HepG2 (cell line): ENCODE data around the gene MCMBP. TPM values are rescaled to one million over a fixed set of nuclear protein-coding genes. Genes with fewer than 3 reads are reported as not detected.

Source experiments
- ATAC-seq: fragments of 200-7000 bp; cut with Tn5 transposase; 3 replicates; pipeline ENCODE4 v1.9.1; 2020; ENCODE audit warnings: mild to moderate bottlenecking, moderate library complexity
- BruUV-seq: library from RNA; stranded (reverse); fragments of 400-500 nt; replicated peaks from 2 replicates; lab custom pipeline; 2021; lab: Mats Ljungman, UMichigan
- CTCF ChIA-PET: fragments of 300-600 bp; formaldehyde crosslinking; extraction: SDS; loops from one replicate; lab custom pipeline; 2021; ENCODE audit warnings: low total read pairs, inconsistent platforms, low intra/inter-chr PET ratio; lab: Yijun Ruan, JAX
- POLR2A ChIA-PET: fragments of 350-600 bp; sonication (Branson Sonifier 250); formaldehyde crosslinking; loops from one replicate; lab custom pipeline; 2020; ENCODE audit warnings: antibody characterized with exemption, inconsistent platforms; lab: Yijun Ruan, JAX
- DNase-seq: peaks from one replicate; pipeline ENCODE4 v3.0.0-alpha.2; 2015; ENCODE audit warnings: low spot score
- FAIRE-seq: peaks from 3 replicates; lab custom pipeline; 2011; peaks lifted over from hg19 to GRCh38; lab: Jason Lieb, UNC
- H2AFZ ChIP-seq: one replicate; pipeline ENCODE4 v1.6.1; 2011; ENCODE audit warnings: low read length, inconsistent platforms
- H3K27ac ChIP-seq: fragments of 300-600 bp; 3 replicates; pipeline ENCODE4 v1.8.0; 2011; ENCODE audit warnings: mixed run types, mild to moderate bottlenecking, mixed read lengths, low read length, inconsistent platforms; ENCODE audit not compliant: insufficient read depth; ENCODE audit errors: extremely low read length
- H3K27me3 ChIP-seq, 2 experiments: fragments of 200-600 bp in 1 of 2; 2 replicates in 1 of 2; 3 replicates in 1 of 2; pipeline versions ENCODE4 v1.6.0 to v1.8.0; 2011; ENCODE audit warnings: low read length in 2 of 2, mild to moderate bottlenecking in 2 of 2, moderate library complexity in 2 of 2, inconsistent platforms in 1 of 2; ENCODE audit not compliant: insufficient read depth in 2 of 2, control insufficient read depth in 1 of 2
- H3K36me3 ChIP-seq, 2 experiments: fragments of 200-600 bp in 1 of 2; replicated peaks in 1 of 2; 2 replicates in 1 of 2; 3 replicates in 1 of 2; pipeline versions ENCODE4 v1.5.1 to v1.8.0; 2011; ENCODE audit warnings: low read length in 2 of 2, inconsistent platforms in 1 of 2; ENCODE audit not compliant: insufficient read depth in 2 of 2, control insufficient read depth in 1 of 2
- H3K4me1 ChIP-seq: 2 replicates; pipeline ENCODE4 v1.5.1; 2012; ENCODE audit warnings: low read length, inconsistent platforms; ENCODE audit not compliant: insufficient read depth
- H3K4me2 ChIP-seq: 2 replicates; pipeline ENCODE4 v1.6.0; 2011; ENCODE audit warnings: low read depth, low read length, inconsistent platforms
- H3K4me3 ChIP-seq, 3 experiments: fragments of 200-600 bp in 1 of 3; sonication (generic), shearing (Covaris generic) in 1 of 3; replicated peaks in 1 of 3; 2 replicates each; pipeline ENCODE4 v1.5.1; 2011 to 2016; ENCODE audit warnings: low read length in 3 of 3, inconsistent platforms in 2 of 3, low read depth in 2 of 3, mild to moderate bottlenecking in 2 of 3, control low read depth in 1 of 3, mixed read lengths in 1 of 3; ENCODE audit not compliant: insufficient read depth in 1 of 3
- H3K79me2 ChIP-seq: one replicate; pipeline ENCODE4 v1.6.1; 2011; ENCODE audit warnings: low read length, inconsistent platforms; ENCODE audit not compliant: insufficient read depth
- H3K9ac ChIP-seq: 2 replicates; pipeline ENCODE4 v1.6.0; 2011; ENCODE audit warnings: mild to moderate bottlenecking, low read depth, low read length, inconsistent platforms; ENCODE audit not compliant: insufficient read depth
- H3K9me3 ChIP-seq: 2 replicates; pipeline ENCODE4 v1.5.1; 2012; ENCODE audit warnings: mild to moderate bottlenecking, low read length
- H4K20me1 ChIP-seq: 2 replicates; pipeline ENCODE4 v1.6.0; 2011; ENCODE audit warnings: inconsistent platforms, mild to moderate bottlenecking, low read length, moderate library complexity; ENCODE audit not compliant: insufficient read depth
- MTF2 ChIP-seq: sonication (generic); formaldehyde crosslinking; IDR thresholded peaks from 2 replicates; pipeline ENCODE4 v1.5.0; 2020; ENCODE audit warnings: missing genetic modification reagents, borderline replicate concordance
- ZNF230 ChIP-seq: sonication (generic); formaldehyde crosslinking; IDR thresholded peaks from 2 replicates; pipeline ENCODE4 v1.4.0; 2020; ENCODE audit warnings: mild to moderate bottlenecking, missing genetic modification reagents
- WGBS: methylation state at CpG from one replicate; pipeline ENCODE4 v1.1.6; 2017; ENCODE audit warnings: low lambda C conversion rate; 5-methylcytosine and 5-hydroxymethylcytosine counted together
- in situ Hi-C: cut with HindIII; loops from 2 replicates; pipeline ENCODE4 v1.10.0; 2017; ENCODE audit warnings: low pct_unique_long_range_greater_than_20kb; ENCODE audit not compliant: extremely low pct_ligation_motif_present
- intact Hi-C: fragments of 100-400 bp; cut with micrococcal nuclease; formaldehyde crosslinking; loops from one replicate; pipeline ENCODE4 v1.10.0; 2022; ENCODE audit not compliant: unreplicated experiment
- polyA plus RNA-seq, 8 experiments: library from polyadenylated mRNA; depleted of rRNA in 3 of 8; stranded (reverse) in 7 of 8; unstranded in 1 of 8; fragments of >200 nt; fragmentation: Illumina TruSeq in 4 of 8; extraction: Trizol in 4 of 8; gene quantifications; 2 replicates each; pipeline versions ENCODE4 v1.2.1 to v1.2.3, GENCODE V29; 2011 to 2016; ENCODE audit warnings: low read depth in 4 of 8, missing spikeins in 1 of 8, mixed read lengths in 1 of 8; ENCODE audit not compliant: insufficient read depth in 1 of 8
- total RNA-seq, 5 experiments: library from RNA; depleted of rRNA; stranded (reverse); fragments of >200 nt; fragmentation: Illumina TruSeq; extraction: Trizol; gene quantifications; 2 replicates each; pipeline ENCODE4 v1.2.3, GENCODE V29; 2016; ENCODE audit warnings: low read depth in 1 of 5

MCMBP gene
- total and polyA plus RNA-seq, 2 of the 13 experiments (the other 11 are each of a cell fraction or from before 2014, with no cell fraction given), result 35.7 to 62.4 TPM

DNA sequence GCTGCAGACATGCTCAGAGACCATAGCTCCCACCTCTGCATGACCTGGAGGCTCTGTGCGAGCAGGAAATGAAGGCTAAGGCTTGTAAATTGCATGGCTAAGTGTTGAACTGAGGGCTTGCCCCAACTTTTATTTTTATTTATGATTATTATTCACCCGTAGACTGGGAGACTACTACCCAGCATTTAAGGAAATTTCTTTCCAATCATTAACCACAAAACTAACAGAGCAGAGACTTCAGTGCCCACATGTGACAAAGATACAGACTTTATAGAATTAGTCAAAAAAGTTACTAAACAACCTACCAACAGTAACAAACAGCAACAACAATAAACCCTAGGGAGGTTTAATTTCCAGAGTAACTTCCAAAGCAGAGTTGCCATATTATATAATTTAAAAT, 39.7 kb downstream of the MCMBP start:
- no peak overlapping the region for H3K4me3 ChIP-seq
- FAIRE-seq (no peak), DNase-seq (no peak), ATAC-seq (no peak)
- peaks cover 22 to 87% of the 10 kb centered on the region in 2 experiments for H3K36me3 ChIP-seq
- intact Hi-C loops, result no loop called here
- H2AFZ ChIP-seq, result no peak overlapping the region
- no TSS peak for BruUV-seq
- POLR2A ChIA-PET, result no interaction called here
- 98% methylated on average over 2 of the region's 2 CpGs for WGBS
- no peaks in the 10 kb centered on the region for H4K20me1 ChIP-seq
- TF ChIP-seq MTF2, result no peak
- no peak overlapping the region for H3K27ac ChIP-seq
- CTCF ChIA-PET, result no interaction called here
- no peaks in the 10 kb centered on the region for H3K79me2 ChIP-seq
- no peaks in the 10 kb centered on the region; a peak in 1 of 5 replicates for H3K27me3 ChIP-seq
- no peaks in the 10 kb centered on the region for H3K9me3 ChIP-seq
- no peak overlapping the region for H3K9ac ChIP-seq
- H3K4me2 ChIP-seq, result no peak overlapping the region
- H3K4me1 ChIP-seq, result peaks cover 6% of the 10 kb centered on the region; the same call in 1 of the 2 replicates
- in situ Hi-C loops, result no loop called here

DNA sequence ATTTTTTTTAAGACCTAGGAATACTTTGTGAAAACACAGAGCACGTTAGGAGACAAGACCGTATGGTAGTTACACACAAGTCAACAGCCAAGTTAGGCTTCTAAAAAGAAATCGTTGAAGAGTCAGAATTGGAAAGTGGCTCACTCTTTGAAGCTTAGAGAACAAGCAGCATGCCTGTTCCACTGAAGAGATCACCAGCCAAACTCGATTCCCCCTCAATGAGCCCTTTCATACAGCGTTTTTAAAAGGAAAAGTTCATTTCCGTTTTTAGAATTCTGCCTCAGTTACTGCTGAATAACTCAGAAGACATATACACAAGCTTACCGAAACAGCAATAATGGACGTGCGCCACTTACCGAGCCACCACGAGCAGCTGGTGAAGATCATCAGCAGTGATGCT, 41.0 kb downstream of the MCMBP start:
- CTCF ChIA-PET, result no interaction called here
- Histone ChIP-seq H3K79me2 (no peaks in the 10 kb centered on the region), H3K27ac (no peak overlapping the region), H3K36me3 (peaks cover 18 to 83% of the 10 kb centered on the region in 2 experiments), H4K20me1 (no peaks in the 10 kb centered on the region), H3K9ac (no peak overlapping the region), H3K4me2 (no peak overlapping the region), H3K27me3 (no peaks in the 10 kb centered on the region; a peak in 1 of 5 replicates), H3K9me3 (no peaks in the 10 kb centered on the region), H3K4me1 (peaks cover 6% of the 10 kb centered on the region; the same call in 1 of the 2 replicates), H3K4me3 (no peak overlapping the region), H2AFZ (no peak overlapping the region)
- FAIRE-seq (no peak), ATAC-seq (no peak), DNase-seq (no peak)
- intact Hi-C loops, result no loop called here
- in situ Hi-C loops, result no loop called here
- 90% methylated on average over 11 of the region's 11 CpGs for WGBS
- POLR2A ChIA-PET, result no interaction called here
- BruUV-seq, result no TSS peak
- no peak for TF ChIP-seq ZNF230 (CRISPR knock-in tag)
